Measurements from ENCODE around the gene MDC1.
"Not testable (repeated sequence)": the region's sequence is repeated elsewhere in the genome, so short reads cannot be mapped to it uniquely, and the experiment has no call there.

DNA sequence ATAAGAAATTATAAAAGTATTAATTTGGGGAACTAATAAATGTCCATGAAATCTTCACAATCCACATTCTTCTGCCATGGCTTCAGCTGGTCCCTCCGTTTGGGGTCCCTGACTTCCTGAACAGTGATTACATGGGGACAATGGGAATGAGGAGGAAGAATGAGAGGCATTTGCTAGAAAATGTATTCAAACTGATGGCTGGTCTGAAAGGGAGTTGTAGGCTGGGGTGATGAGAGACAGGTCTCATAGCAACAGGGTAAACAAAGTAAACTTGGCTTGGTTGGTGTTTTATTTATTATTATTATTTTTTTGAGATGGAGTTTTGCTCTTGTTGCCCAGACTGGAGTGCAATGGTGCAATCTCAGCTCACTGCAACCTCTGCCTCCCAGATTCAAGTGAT, 48.4 kb upstream of the MDC1 start:
- TF ChIP-seq, protein P1, sequence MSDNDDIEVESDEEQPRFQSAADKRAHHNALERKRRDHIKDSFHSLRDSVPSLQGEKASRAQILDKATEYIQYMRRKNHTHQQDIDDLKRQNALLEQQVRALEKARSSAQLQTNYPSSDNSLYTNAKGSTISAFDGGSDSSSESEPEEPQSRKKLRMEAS (IDR thresholded peaks at IDR 0.05; ENCODE audit: insufficient read depth, insufficient read length): not testable (repeated sequence)
- TF ChIP-seq, protein P2, sequence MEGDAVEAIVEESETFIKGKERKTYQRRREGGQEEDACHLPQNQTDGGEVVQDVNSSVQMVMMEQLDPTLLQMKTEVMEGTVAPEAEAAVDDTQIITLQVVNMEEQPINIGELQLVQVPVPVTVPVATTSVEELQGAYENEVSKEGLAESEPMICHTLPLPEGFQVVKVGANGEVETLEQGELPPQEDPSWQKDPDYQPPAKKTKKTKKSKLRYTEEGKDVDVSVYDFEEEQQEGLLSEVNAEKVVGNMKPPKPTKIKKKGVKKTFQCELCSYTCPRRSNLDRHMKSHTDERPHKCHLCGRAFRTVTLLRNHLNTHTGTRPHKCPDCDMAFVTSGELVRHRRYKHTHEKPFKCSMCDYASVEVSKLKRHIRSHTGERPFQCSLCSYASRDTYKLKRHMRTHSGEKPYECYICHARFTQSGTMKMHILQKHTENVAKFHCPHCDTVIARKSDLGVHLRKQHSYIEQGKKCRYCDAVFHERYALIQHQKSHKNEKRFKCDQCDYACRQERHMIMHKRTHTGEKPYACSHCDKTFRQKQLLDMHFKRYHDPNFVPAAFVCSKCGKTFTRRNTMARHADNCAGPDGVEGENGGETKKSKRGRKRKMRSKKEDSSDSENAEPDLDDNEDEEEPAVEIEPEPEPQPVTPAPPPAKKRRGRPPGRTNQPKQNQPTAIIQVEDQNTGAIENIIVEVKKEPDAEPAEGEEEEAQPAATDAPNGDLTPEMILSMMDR (IDR thresholded peaks at IDR 0.05; ENCODE audit: extremely low read depth in 1 of 2, insufficient read depth in 1 of 2, low read depth in 1 of 2, low read length in 2 of 2): not testable (repeated sequence)
- TF ChIP-seq POLR2A (IDR thresholded peaks at IDR 0.05; ENCODE audit: low read depth, low read length); EZH2 (IDR thresholded peaks at IDR 0.05; ENCODE audit: borderline replicate concordance, low read depth, low read length, severe bottlenecking); JUN (IDR thresholded peaks at IDR 0.05; ENCODE audit: borderline replicate concordance, insufficient read depth, insufficient read length, low read depth); POLR2AphosphoS5 (IDR thresholded peaks at IDR 0.05; ENCODE audit: insufficient read depth, low read depth, low read length); FOS (IDR thresholded peaks at IDR 0.05; ENCODE audit: borderline replicate concordance, insufficient read depth, low read length); GATA2 (IDR thresholded peaks at IDR 0.05; ENCODE audit: insufficient read depth, insufficient read length, low read depth, low read length); MYC (IDR thresholded peaks at IDR 0.05; ENCODE audit: low read depth, low read length): not testable (repeated sequence)

Measured in endothelial cell of umbilical vein (primary cell).